HK-2 (cell line): ENCODE data around the gene ADAMTS12.
A peak's percentile ranks its signal among the peaks of the same experiment; 100 is the strongest.

Experiments used
- DNase-seq: peaks from one replicate; pipeline ENCODE4 v3.0.0-alpha.2; 2018; ENCODE audit not compliant: unreplicated experiment

ADAMTS12 gene

GRCh38 chr5:33801292-33801691 is 90.5 kb downstream of the ADAMTS12 start:
- no peak for DNase-seq

- DNase-seq = no peak
These were observed 91.4 kb downstream of the ADAMTS12 start for GRCh38 chr5:33800241-33800950.

- DNase-seq = no peak
These were observed 96.3 kb downstream of the ADAMTS12 start for GRCh38 chr5:33795496-33795895.

DNA sequence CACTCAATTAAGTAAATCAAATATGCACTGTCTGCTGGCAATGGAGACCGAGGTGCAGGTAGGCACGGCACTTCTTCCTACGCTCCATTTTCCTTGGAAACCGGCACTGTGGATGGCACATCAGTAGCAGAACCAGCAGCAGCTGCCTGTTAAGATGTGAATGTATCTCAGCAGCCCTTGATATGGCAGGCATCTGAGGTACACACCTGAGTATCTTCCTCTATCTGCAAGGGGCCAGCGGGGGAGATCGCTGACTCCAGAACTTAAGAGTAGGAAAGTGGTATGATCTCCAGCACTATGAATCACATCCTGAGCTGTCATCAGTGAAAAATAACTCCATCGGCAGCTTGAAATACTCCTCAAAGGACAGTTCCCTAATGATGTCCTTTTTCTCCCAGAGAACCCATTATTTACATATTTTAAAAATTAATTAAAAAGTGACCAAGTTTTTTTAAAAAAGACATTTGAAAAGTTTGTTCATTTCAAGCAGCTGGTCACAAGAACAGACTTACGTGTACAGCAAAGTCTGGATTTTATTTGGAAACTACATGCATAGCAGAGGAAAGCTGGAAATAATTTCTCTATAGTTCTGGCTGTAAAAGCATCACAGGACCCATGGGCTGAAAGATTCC is 97.1 kb downstream of the ADAMTS12 start:
- DNase-seq = no peak

GRCh38 chr5:33793836-33794549 is 97.8 kb downstream of the ADAMTS12 start:
- no peak for DNase-seq

DNA sequence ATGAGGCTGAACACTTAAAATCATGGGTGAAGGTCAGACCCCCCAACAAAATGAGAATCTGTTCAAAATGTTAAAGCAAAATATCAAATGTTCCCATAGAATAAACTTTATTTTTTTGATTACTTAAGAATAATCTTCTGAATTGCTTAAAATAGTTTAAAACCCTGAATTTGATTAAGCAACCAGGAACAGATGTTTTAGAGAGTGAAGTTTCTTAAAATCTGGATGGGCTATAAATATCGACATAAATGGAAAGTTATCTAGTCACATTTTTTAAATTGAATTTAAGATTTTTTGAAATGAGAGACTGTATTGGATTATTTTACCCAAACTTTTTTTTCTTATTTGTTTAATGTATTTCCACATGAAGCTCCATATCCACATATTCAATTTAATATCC is 98.5 kb downstream of the ADAMTS12 start:
- no peak for DNase-seq

DNA sequence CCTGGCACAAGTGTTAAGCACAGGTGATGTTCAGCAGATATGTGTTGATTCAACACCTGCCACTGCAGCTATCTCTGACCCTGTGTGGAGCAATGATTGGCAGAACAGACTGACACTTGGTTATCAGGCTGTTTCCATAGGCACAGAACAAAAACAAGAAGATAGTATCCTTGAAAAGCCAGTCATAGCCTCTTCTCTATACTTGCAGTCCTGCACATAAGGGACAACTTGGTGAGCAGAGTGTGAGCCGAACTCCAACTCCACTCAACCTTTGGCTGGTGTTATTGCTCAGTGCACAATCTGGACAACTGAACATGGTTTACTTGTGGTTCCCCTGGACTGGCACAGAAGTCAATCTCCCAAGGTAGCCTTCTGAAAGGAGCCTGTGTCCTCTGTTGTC is 99.2 kb downstream of the ADAMTS12 start:
- no peak for DNase-seq

- DNase-seq = no peak
These were observed 102.2 kb downstream of the ADAMTS12 start for GRCh38 chr5:33789567-33789957.

GRCh38 chr5:33788922-33789566 is 102.7 kb downstream of the ADAMTS12 start:
- DNase-seq = peak; percentile 49

DNA sequence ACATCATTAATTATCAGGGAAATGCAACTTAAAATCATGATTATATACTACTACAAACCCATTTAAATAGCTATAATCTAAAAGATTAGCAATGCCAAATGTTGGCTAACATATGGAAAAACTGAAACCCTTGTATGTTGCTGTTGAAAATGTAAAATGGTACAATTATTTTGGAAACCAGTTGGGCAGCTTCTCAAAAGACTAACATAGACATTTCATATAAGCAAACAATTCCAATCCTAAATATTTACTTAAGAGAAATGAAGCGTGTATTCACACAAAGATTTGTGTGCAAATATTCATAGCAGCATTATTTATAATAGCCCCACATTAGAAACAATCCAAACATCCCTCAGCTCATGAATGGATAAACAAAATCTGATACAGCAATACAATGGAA is 106.2 kb downstream of the ADAMTS12 start:
- no peak for DNase-seq

DNA sequence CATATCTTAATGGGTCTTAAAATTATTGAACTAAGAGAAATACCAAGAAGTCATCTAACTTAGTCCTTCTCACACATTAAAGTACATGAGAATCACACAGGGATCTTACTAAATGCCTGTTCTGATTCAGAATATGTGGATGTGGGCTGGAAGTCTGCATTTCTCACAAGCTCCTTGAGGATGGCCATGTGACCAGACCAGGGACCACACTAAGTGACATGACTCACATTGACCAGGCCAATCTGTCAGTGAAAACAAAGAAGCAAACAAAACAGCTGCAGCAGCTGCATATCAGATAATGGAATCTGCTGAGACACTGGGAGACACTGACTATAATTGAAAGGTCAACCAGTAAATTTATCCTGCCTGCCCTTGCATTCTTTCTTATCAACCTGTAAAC is 110.5 kb downstream of the ADAMTS12 start:
- peak; percentile 18 for DNase-seq

- no peak for DNase-seq
These were observed 115.6 kb downstream of the ADAMTS12 start for GRCh38 chr5:33776151-33776660.

- no peak for DNase-seq
These were observed 117.4 kb downstream of the ADAMTS12 start for GRCh38 chr5:33774341-33774740.

GRCh38 chr5:33772380-33772897 is 119.4 kb downstream of the ADAMTS12 start:
- DNase-seq = no peak

DNA sequence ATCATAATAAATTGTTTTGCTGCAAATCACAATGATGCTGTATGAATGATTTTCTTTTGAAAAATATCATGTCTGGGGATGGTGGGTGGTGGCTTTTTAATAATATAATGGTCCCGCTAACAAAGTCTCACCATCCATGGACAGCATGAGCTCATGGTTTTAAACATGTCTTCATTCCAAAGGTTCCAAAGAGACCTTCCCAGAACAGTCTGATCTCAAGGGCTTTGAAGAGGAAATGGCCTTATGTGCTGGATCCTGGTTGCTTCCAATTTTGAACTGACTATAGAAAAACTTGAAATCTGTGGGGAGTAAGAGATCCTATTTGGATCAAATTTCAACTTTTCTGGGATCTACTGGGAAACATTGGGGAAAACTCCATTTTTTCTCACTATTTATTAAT is 121.8 kb downstream of the ADAMTS12 start:
- no peak for DNase-seq

DNA sequence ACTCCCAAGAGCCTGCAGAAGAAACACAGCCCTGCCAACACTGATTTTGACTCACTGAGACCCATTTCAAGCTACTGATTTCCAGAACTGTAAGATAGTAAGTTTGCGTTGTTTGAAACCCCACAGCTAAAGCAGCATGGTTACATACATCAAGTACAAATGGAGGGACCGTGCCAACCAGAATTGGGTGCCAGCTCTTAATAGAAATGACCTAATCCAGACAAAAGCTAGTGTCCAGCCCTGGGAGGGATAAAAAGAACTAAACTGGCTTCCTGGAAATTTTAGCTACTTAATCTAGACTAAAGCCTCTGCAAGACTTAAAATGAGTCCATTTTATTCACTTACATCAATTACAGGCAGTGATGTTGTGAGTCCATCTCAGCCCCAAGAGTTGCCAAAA is 122.6 kb downstream of the ADAMTS12 start:
- DNase-seq = no peak

DNA sequence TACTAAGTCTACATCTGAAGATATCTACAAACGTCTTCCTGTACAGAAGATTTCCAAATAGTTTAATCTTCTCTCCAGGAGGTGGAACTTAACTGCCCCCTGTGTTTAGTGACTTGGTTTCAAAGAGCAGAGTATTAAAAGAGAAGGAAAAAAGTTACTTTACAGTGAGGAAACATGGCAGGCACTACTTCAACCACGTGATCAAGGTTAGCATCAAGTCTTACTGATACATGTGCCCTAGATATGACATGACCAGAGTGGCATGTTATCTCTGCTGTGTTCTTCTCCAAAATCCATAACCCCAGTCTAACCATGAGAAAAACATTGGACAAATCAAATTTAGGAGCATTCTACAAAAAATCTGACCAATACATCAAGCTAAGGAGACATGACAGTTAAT is 125.8 kb downstream of the ADAMTS12 start:
- no peak for DNase-seq

DNA sequence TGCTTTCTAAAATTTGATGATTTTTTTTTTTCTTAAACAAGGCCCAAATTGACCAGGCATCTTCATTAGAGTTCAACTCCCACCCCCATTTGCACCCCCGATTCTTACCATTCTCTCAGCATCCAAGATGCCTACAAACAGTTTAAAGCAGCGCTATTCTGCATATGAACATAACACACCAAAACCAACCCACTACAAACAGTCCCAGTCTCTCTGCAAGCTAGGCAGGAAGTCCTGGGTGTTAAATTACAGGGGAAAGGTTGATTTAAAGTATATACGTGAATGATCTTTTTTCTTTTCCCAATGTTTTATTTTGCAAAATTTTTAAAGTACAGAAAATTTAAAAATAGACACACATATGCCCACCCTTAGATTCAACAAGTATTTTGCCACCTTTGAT is 127.0 kb downstream of the ADAMTS12 start:
- DNase-seq = no peak

GRCh38 chr5:33763435-33763834 is 128.4 kb downstream of the ADAMTS12 start:
- DNase-seq = no peak

DNA sequence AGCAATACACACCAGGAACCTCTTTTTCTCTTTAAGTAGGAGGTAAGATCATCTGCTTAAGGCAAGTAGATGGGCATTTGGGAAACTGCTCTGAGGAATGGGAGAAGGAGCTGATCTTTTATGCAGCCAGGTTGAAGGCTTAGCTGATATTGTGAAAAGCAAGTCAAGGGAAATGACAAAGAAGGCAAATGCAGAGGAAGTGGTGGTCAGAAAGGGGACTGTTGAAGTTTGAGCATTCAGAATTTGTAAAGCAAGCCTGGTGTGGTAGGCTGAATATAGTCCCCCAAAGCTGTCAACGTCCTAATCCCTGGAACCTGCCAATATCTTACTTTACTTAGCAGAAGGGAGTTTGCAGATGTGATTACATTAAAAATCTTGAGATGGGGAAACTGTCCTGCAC is 128.9 kb downstream of the ADAMTS12 start:
- DNase-seq = no peak

DNA sequence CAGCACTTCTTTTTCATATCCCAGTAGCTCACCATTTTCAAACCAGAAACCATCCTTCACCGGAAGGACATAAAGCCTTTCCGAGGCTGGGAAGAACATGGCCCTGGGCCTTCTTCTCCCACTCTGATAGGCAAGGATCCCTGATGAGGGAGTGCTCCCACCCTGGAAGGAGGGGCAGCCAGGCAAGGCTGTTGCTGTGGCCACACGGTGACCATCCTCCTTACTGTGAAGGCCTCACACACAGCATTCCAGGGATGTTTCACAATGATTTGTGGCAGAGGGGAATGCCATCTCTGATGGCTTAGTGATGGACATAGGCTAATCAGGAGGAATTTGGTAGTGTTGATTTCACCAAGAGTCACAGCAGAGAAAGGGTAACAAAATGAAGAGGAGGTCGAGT is 130.7 kb downstream of the ADAMTS12 start:
- DNase-seq = peak; percentile 42

GRCh38 chr5:33758737-33759136 is 133.1 kb downstream of the ADAMTS12 start:
- DNase-seq = no peak
